ENCODE results near the gene TGIF1. TPM values are rescaled to one million over a fixed set of nuclear protein-coding genes. Genes with fewer than 3 reads are reported as not detected.

Gene TGIF1
- total RNA-seq, 1 experiment from 2014 or later, result 129 TPM

DNA sequence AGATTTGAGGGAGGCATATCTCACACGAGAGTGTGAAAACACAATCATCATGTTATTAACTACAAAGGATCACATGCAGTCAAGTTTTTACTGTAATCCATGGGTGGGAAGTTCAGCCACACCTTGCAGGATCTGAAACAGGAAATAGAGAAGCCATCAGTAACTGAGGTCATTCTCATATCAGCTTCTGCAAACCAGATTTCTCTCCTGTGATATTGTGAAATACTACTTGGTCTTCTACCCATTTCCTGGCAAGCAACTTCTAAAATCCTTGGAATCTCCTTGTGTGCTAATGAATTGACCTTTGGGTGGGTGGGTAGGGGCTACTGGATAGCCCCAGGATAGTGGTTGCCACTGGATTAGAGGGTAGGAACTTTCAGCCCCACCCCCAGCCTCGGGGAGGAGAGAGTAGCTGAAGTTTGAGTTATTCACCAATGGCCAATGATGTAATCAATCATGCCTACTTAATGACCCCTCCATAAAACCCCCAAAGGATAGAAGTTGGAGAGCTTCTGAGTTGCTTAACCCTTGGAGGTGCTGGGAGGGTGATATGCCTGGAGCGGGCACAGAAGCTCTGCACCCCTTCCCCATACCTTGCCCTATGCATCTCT, 25.6 kb upstream of the TGIF1 start:
- CTCF ChIA-PET, result interaction anchor here (0.6 kb wide), 1 partner anchor 12 kb away, joined by 3 read pairs; no protein-coding TSS in a partner anchor
- no peak for DNase-seq
- H3K9me3 Mint-ChIP-seq (ENCODE audit: low read depth, unreplicated experiment), result no peaks in the 10 kb centered on the region
- intact Hi-C loops (cut with micrococcal nuclease; ENCODE audit: unreplicated experiment), result no loop called here
- H3K36me3 Mint-ChIP-seq (ENCODE audit: insufficient read depth, unreplicated experiment), result no peaks in the 10 kb centered on the region
- no peaks in the 10 kb centered on the region for H3K27me3 Mint-ChIP-seq (ENCODE audit: unreplicated experiment)
- TF ChIP-seq, protein P1, sequence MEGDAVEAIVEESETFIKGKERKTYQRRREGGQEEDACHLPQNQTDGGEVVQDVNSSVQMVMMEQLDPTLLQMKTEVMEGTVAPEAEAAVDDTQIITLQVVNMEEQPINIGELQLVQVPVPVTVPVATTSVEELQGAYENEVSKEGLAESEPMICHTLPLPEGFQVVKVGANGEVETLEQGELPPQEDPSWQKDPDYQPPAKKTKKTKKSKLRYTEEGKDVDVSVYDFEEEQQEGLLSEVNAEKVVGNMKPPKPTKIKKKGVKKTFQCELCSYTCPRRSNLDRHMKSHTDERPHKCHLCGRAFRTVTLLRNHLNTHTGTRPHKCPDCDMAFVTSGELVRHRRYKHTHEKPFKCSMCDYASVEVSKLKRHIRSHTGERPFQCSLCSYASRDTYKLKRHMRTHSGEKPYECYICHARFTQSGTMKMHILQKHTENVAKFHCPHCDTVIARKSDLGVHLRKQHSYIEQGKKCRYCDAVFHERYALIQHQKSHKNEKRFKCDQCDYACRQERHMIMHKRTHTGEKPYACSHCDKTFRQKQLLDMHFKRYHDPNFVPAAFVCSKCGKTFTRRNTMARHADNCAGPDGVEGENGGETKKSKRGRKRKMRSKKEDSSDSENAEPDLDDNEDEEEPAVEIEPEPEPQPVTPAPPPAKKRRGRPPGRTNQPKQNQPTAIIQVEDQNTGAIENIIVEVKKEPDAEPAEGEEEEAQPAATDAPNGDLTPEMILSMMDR (IDR thresholded peaks at IDR 0.05; ENCODE audit: unreplicated experiment), result no peak
- H3K4me1 Mint-ChIP-seq (ENCODE audit: low read depth, unreplicated experiment), result no peaks in the 10 kb centered on the region
- H3K27ac Mint-ChIP-seq (ENCODE audit: unreplicated experiment), result no peak overlapping the region
- no TSS peak for BruUV-seq (replicated peaks)
- no peak overlapping the region for H3K4me3 Mint-ChIP-seq (ENCODE audit: low read depth, unreplicated experiment)

DNA sequence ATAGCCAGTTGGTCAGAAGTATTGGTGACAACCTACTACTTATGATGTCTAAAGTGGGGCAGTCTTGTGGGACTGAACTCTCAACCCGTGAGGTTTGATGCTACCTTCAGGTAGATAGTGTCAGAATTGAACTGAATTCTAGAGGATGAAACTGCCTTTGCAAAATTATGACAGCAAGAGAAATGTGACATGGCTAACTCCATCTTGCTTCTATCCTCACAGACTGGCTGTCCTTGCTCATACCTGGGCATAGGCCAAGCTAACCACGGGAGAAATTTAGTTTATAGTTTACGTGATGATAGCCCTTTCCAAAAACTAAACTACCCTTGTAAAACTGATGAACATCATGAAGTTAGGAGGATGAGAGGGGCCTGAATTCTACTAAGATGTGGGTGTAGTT, 24.9 kb upstream of the TGIF1 start:
- TF ChIP-seq, protein P1 (IDR thresholded peaks at IDR 0.05; ENCODE audit: unreplicated experiment), result no peak
- Mint-ChIP-seq H3K4me3 (ENCODE audit: low read depth, unreplicated experiment) (no peak overlapping the region), H3K36me3 (ENCODE audit: insufficient read depth, unreplicated experiment) (no peaks in the 10 kb centered on the region), H3K9me3 (ENCODE audit: low read depth, unreplicated experiment) (no peaks in the 10 kb centered on the region), H3K4me1 (ENCODE audit: low read depth, unreplicated experiment) (no peaks in the 10 kb centered on the region), H3K27ac (ENCODE audit: unreplicated experiment) (no peak overlapping the region), H3K27me3 (ENCODE audit: unreplicated experiment) (no peaks in the 10 kb centered on the region)
- intact Hi-C loops (cut with micrococcal nuclease; ENCODE audit: unreplicated experiment), result no loop called here
- no peak for DNase-seq
- CTCF ChIA-PET, result no interaction called here
- no TSS peak for BruUV-seq (replicated peaks)

DNA sequence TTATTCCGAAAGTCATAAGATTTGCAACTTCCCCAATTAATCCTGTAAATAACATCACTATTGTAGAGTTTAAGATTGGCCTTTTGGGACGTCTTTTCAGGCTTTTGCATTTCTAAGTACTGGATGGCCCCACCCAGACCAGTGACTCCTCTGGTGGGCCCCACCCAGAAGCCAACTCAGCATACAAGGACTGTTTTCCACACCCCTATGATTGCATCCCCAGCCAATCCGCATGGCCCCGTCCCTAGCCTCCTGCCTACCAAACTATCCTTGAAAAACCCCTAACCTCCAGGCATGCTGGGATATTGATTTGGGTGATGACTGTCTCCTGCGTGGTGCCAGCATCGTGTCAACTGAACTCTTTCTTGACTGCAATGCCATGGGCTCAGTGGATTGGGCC, 24.5 kb upstream of the TGIF1 start:
- BruUV-seq (replicated peaks), result no TSS peak
- Mint-ChIP-seq H3K27ac (ENCODE audit: unreplicated experiment) (no peak overlapping the region), H3K9me3 (ENCODE audit: low read depth, unreplicated experiment) (no peaks in the 10 kb centered on the region), H3K4me3 (ENCODE audit: low read depth, unreplicated experiment) (no peak overlapping the region), H3K36me3 (ENCODE audit: insufficient read depth, unreplicated experiment) (no peaks in the 10 kb centered on the region), H3K4me1 (ENCODE audit: low read depth, unreplicated experiment) (no peaks in the 10 kb centered on the region), H3K27me3 (ENCODE audit: unreplicated experiment) (no peaks in the 10 kb centered on the region)
- TF ChIP-seq, protein P1 (IDR thresholded peaks at IDR 0.05; ENCODE audit: unreplicated experiment), result no peak
- DNase-seq, result no peak
- CTCF ChIA-PET, result no interaction called here
- intact Hi-C loops (cut with micrococcal nuclease; ENCODE audit: unreplicated experiment), result no loop called here

DNA sequence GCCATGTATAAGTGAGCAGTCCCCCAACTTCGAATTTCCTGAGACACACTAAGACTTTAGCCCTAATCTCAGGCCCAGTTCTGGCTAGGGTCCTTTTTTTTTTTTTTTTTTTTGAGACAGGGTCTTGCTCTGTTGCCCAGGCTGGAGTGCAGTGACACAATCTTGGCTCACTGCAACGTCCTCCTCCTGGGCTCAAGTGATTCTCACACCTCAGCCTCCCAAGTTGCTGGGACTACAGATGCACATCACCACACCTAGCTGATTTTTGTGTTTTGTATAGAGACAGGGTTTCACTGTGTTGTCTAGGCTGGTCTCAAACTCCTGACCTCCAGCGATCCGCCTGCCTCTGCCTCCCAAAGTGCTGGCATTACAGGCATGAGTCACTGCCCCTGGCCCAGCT, 23.9 kb upstream of the TGIF1 start:
- no peak overlapping the region for H3K4me3 Mint-ChIP-seq (ENCODE audit: low read depth, unreplicated experiment)
- no peaks in the 10 kb centered on the region for H3K27me3 Mint-ChIP-seq (ENCODE audit: unreplicated experiment)
- CTCF ChIA-PET, result no interaction called here
- no TSS peak for BruUV-seq (replicated peaks)
- no peaks in the 10 kb centered on the region for H3K4me1 Mint-ChIP-seq (ENCODE audit: low read depth, unreplicated experiment)
- H3K9me3 Mint-ChIP-seq (ENCODE audit: low read depth, unreplicated experiment), result no peaks in the 10 kb centered on the region
- H3K27ac Mint-ChIP-seq (ENCODE audit: unreplicated experiment), result no peak overlapping the region
- H3K36me3 Mint-ChIP-seq (ENCODE audit: insufficient read depth, unreplicated experiment), result no peaks in the 10 kb centered on the region
- no peak for DNase-seq
- TF ChIP-seq, protein P1 (IDR thresholded peaks at IDR 0.05; ENCODE audit: unreplicated experiment), result no peak
- intact Hi-C loops (cut with micrococcal nuclease; ENCODE audit: unreplicated experiment), result no loop called here

Data from Calu3 (cell line).